Astrocyte (in vitro differentiated cells and primary cell): ENCODE data around the gene RTN4. TPM values are rescaled to one million over a fixed set of nuclear protein-coding genes. Genes with fewer than 3 reads are reported as not detected.

ENCODE experiments used
- DNase-seq: peaks from one replicate; pipeline ENCODE4 v3.0.0-alpha.2; 2010; ENCODE audit warnings: low read depth
- FAIRE-seq: peaks from 2 replicates; lab custom pipeline; 2011; peaks lifted over from hg19 to GRCh38; lab: Jason Lieb, UNC
- H2AFZ ChIP-seq: 2 replicates; pipeline ENCODE4 v1.6.0; 2012; ENCODE audit warnings: low read depth, low read length, inconsistent platforms
- H3K27ac ChIP-seq: 2 replicates; pipeline ENCODE4 v1.5.1; 2011; ENCODE audit warnings: low read depth, low read length, inconsistent platforms
- H3K27me3 ChIP-seq: 2 replicates; pipeline ENCODE4 v1.6.0; 2011; ENCODE audit warnings: low read length, inconsistent platforms; ENCODE audit not compliant: insufficient read depth
- H3K36me3 ChIP-seq: 2 replicates; pipeline ENCODE4 v1.5.1; 2011; ENCODE audit warnings: low read length, inconsistent platforms; ENCODE audit not compliant: insufficient read depth
- H3K4me1 ChIP-seq: 2 replicates; pipeline ENCODE4 v1.5.1; 2011; ENCODE audit warnings: low read length, inconsistent platforms; ENCODE audit not compliant: insufficient read depth
- H3K4me2 ChIP-seq: 2 replicates; pipeline ENCODE4 v1.6.0; 2012; ENCODE audit warnings: low read length, inconsistent platforms
- H3K4me3 ChIP-seq: 2 replicates; pipeline ENCODE4 v1.5.1; 2011; ENCODE audit warnings: low read depth, mild to moderate bottlenecking, low read length, inconsistent platforms; ENCODE audit not compliant: insufficient read depth
- H3K79me2 ChIP-seq: 2 replicates; pipeline ENCODE4 v1.6.0; 2012; ENCODE audit warnings: mild to moderate bottlenecking, low read length, inconsistent platforms; ENCODE audit not compliant: insufficient read depth
- H3K9ac ChIP-seq: 2 replicates; pipeline ENCODE4 v1.6.0; 2012; ENCODE audit warnings: mild to moderate bottlenecking, low read length, inconsistent platforms
- H3K9me3 ChIP-seq: 2 replicates; pipeline ENCODE4 v1.5.1; 2012; ENCODE audit warnings: low read depth, mild to moderate bottlenecking, low read length, inconsistent platforms; ENCODE audit not compliant: insufficient read depth
- H4K20me1 ChIP-seq: 2 replicates; pipeline ENCODE4 v1.6.0; 2012; ENCODE audit warnings: low read length, inconsistent platforms; ENCODE audit not compliant: insufficient read depth
- H3K27ac Mint-ChIP-seq: one replicate; pipeline ENCODE4 v1.8.0; 2021; ENCODE audit warnings: mild to moderate bottlenecking, mixed read lengths; ENCODE audit not compliant: unreplicated experiment
- H3K27me3 Mint-ChIP-seq: one replicate; pipeline ENCODE4 v1.8.0; 2021; ENCODE audit warnings: low read depth, mixed read lengths; ENCODE audit not compliant: unreplicated experiment
- H3K36me3 Mint-ChIP-seq: one replicate; pipeline ENCODE4 v1.8.0; 2021; ENCODE audit warnings: low read depth, mixed read lengths; ENCODE audit not compliant: unreplicated experiment
- H3K4me1 Mint-ChIP-seq: one replicate; pipeline ENCODE4 v1.8.0; 2021; ENCODE audit warnings: low read depth, mixed read lengths; ENCODE audit not compliant: unreplicated experiment
- H3K4me3 Mint-ChIP-seq: one replicate; pipeline ENCODE4 v1.8.0; 2021; ENCODE audit warnings: mild to moderate bottlenecking, moderate library complexity, mixed read lengths; ENCODE audit not compliant: unreplicated experiment
- H3K9me3 Mint-ChIP-seq: one replicate; pipeline ENCODE4 v1.8.0; 2021; ENCODE audit warnings: mild to moderate bottlenecking, mixed read lengths; ENCODE audit not compliant: unreplicated experiment
- CTCF ChIP-seq: IDR thresholded peaks from 2 replicates; pipeline ENCODE4 v1.5.1; 2011; ENCODE audit warnings: low read depth, mild to moderate bottlenecking, inconsistent platforms, low read length, moderate library complexity; ENCODE audit not compliant: insufficient read depth
- EZH2 ChIP-seq: IDR thresholded peaks from 2 replicates; pipeline ENCODE4 v1.6.1; 2012; ENCODE audit warnings: mild to moderate bottlenecking, low read length, inconsistent platforms; ENCODE audit not compliant: insufficient read depth
- total RNA-seq: library from RNA; stranded (reverse); gene quantifications from 2 replicates; pipeline ENCODE4 v1.2.1, GENCODE V29; 2021

RTN4 gene
- total RNA-seq, 1 donor from 2014 or later: 541 TPM

GRCh38 chr2:55087936-55088335 lies 37.7 kb upstream of the RTN4 start:
- no peak overlapping the region for H3K27ac Mint-ChIP-seq
- no peaks in the 10 kb centered on the region for H3K36me3 ChIP-seq
- TF ChIP-seq CTCF: no peak
- no peak for TF ChIP-seq EZH2
- no peak overlapping the region for H3K4me3 Mint-ChIP-seq
- no peaks in the 10 kb centered on the region for H3K27me3 Mint-ChIP-seq
- no peaks in the 10 kb centered on the region for H4K20me1 ChIP-seq
- no peaks in the 10 kb centered on the region for H3K79me2 ChIP-seq
- H3K4me1 ChIP-seq: peaks cover 4% of the 10 kb centered on the region
- no peak for DNase-seq
- peaks cover 14% of the 10 kb centered on the region for H3K4me1 Mint-ChIP-seq
- no peaks in the 10 kb centered on the region for H3K27me3 ChIP-seq
- no peak overlapping the region for H2AFZ ChIP-seq
- H3K36me3 Mint-ChIP-seq: peaks cover 1% of the 10 kb centered on the region
- no peaks in the 10 kb centered on the region for H3K9me3 ChIP-seq
- no peak overlapping the region for H3K27ac ChIP-seq
- no peak overlapping the region for H3K4me2 ChIP-seq
- no peak for FAIRE-seq
- H3K9ac ChIP-seq: no peak overlapping the region
- no peak overlapping the region for H3K4me3 ChIP-seq
- peaks cover 3% of the 10 kb centered on the region for H3K9me3 Mint-ChIP-seq

- Histone ChIP-seq H3K4me1 (no peaks in the 10 kb centered on the region), H3K9ac (no peak overlapping the region), H3K4me2 (no peak overlapping the region), H3K27me3 (no peaks in the 10 kb centered on the region), H3K4me3 (no peak overlapping the region), H3K36me3 (no peaks in the 10 kb centered on the region), H4K20me1 (no peaks in the 10 kb centered on the region), H2AFZ (no peak overlapping the region), H3K79me2 (no peaks in the 10 kb centered on the region), H3K27ac (no peak overlapping the region), H3K9me3 (no peaks in the 10 kb centered on the region)
- Mint-ChIP-seq H3K36me3 (peaks cover 1% of the 10 kb centered on the region), H3K27me3 (no peaks in the 10 kb centered on the region), H3K4me1 (peaks cover 14% of the 10 kb centered on the region), H3K4me3 (no peak overlapping the region), H3K9me3 (peaks cover 3% of the 10 kb centered on the region), H3K27ac (no peak overlapping the region)
- no peak for TF ChIP-seq CTCF
- FAIRE-seq (no peak), DNase-seq (no peak)
Measured at GRCh38 chr2:55087501-55087900, 37.2 kb upstream of the RTN4 start.

- H3K9me3 ChIP-seq: no peaks in the 10 kb centered on the region
- TF ChIP-seq EZH2 (no peak), CTCF (no peak)
- Mint-ChIP-seq H3K4me1 (peaks cover 6% of the 10 kb centered on the region), H3K4me3 (no peak overlapping the region), H3K9me3 (no peaks in the 10 kb centered on the region), H3K27ac (no peak overlapping the region), H3K36me3 (no peaks in the 10 kb centered on the region), H3K27me3 (no peaks in the 10 kb centered on the region)
- no peak overlapping the region for H3K27ac ChIP-seq
- no peak overlapping the region for H3K4me3 ChIP-seq
- no peaks in the 10 kb centered on the region for H3K36me3 ChIP-seq
- H3K79me2 ChIP-seq: no peaks in the 10 kb centered on the region
- no peak overlapping the region for H2AFZ ChIP-seq
- no peak overlapping the region for H3K9ac ChIP-seq
- DNase-seq (no peak), FAIRE-seq (no peak)
- H3K4me2 ChIP-seq: no peak overlapping the region
- H3K27me3 ChIP-seq: no peaks in the 10 kb centered on the region
- no peaks in the 10 kb centered on the region for H3K4me1 ChIP-seq
- no peaks in the 10 kb centered on the region for H4K20me1 ChIP-seq
Measured at GRCh38 chr2:55085113-55086040, 35.1 kb upstream of the RTN4 start.
